Lower lobe of right lung (tissue), 2 donors: ENCODE data around the gene SLC11A1. TPM values are rescaled to one million over a fixed set of nuclear protein-coding genes. Genes with fewer than 3 reads are reported as not detected.
A peak's percentile ranks its signal among the peaks of the same experiment; 100 is the strongest.

Experiments
- ATAC-seq, 2 donors: fragments of 200-7000 bp; cut with Tn5 transposase; one replicate each; pipeline ENCODE4 v1.9.1; 2020 to 2022; ENCODE audit warnings: mild to moderate bottlenecking in 2 of 2, moderate library complexity in 2 of 2
- DNase-seq: peaks from one replicate; pipeline ENCODE4 v3.0.0-alpha.2; 2020
- H3K27ac ChIP-seq: fragments of 200-600 bp; one replicate; pipeline ENCODE4 v1.8.0; 2022
- H3K27me3 ChIP-seq: fragments of 200-600 bp; one replicate; pipeline ENCODE4 v1.8.0; 2022; ENCODE audit warnings: low read depth
- H3K36me3 ChIP-seq: fragments of 200-600 bp; one replicate; pipeline ENCODE4 v1.8.0; 2022; ENCODE audit warnings: mild to moderate bottlenecking
- H3K4me1 ChIP-seq: fragments of 200-600 bp; one replicate; pipeline ENCODE4 v1.8.0; 2022
- H3K4me3 ChIP-seq: fragments of 200-600 bp; one replicate; pipeline ENCODE4 v1.8.0; 2022; ENCODE audit warnings: mild to moderate bottlenecking
- H3K9me3 ChIP-seq: fragments of 200-600 bp; one replicate; pipeline ENCODE4 v1.8.0; 2022
- CTCF ChIP-seq: fragments of 200-600 bp; IDR thresholded peaks from one replicate; pipeline ENCODE4 v1.8.0; 2022; ENCODE audit warnings: antibody characterized with exemption, mild to moderate bottlenecking
- intact Hi-C: fragments of 100-400 bp; cut with DNase I; formaldehyde crosslinking; loops from one replicate; pipeline ENCODE4 v1.11.0; 2022
- total RNA-seq: library from RNA; stranded (reverse); fragmentation: NEBNext Ultra II Directional; extraction: Animal tissue kit (Norgen Biotek cat#: 25700); gene quantifications from one replicate; pipeline ENCODE4 v1.2.1, GENCODE V29; 2021
- donor health status: DM: no; HTN: yes; CAD: no; lungs with severe emphysema.

The SLC11A1 gene
- total RNA-seq, 1 donor from 2014 or later = 419 TPM

- no peak overlapping the region for H3K4me3 ChIP-seq
These were observed 46.9 kb downstream of the SLC11A1 start for GRCh38 chr2:218428846-218429558.

GRCh38 chr2:218429911-218430692 lies 48.0 kb downstream of the SLC11A1 start:
- H3K4me3 ChIP-seq = no peak overlapping the region
- H3K9me3 ChIP-seq = no peaks in the 10 kb centered on the region
- no peak for ATAC-seq
- intact Hi-C loops = no loop called here
- no peak for TF ChIP-seq CTCF
- peak; percentile 20 for DNase-seq
- H3K4me1 ChIP-seq = no peaks in the 10 kb centered on the region
- H3K36me3 ChIP-seq = no peaks in the 10 kb centered on the region
- no peak overlapping the region for H3K27ac ChIP-seq
- no peaks in the 10 kb centered on the region for H3K27me3 ChIP-seq

More at GRCh38 chr2:218428846-218429558, 46.9 kb downstream of the SLC11A1 start:
- TF ChIP-seq CTCF = no peak
- ATAC-seq (no peak), DNase-seq (peak; percentile 37)
- H3K36me3 ChIP-seq = no peaks in the 10 kb centered on the region
- no peaks in the 10 kb centered on the region for H3K4me1 ChIP-seq
- H3K9me3 ChIP-seq = no peaks in the 10 kb centered on the region
- H3K27me3 ChIP-seq = no peaks in the 10 kb centered on the region
- intact Hi-C loops = no loop called here
- H3K27ac ChIP-seq = no peak overlapping the region

- Histone ChIP-seq H3K27me3 (no peaks in the 10 kb centered on the region), H3K36me3 (no peaks in the 10 kb centered on the region), H3K9me3 (no peaks in the 10 kb centered on the region), H3K27ac (no peak overlapping the region), H3K4me3 (no peak overlapping the region), H3K4me1 (no peaks in the 10 kb centered on the region)
- no peak for TF ChIP-seq CTCF
- intact Hi-C loops = no loop called here
- DNase-seq = peak; percentile 11
- no peak for ATAC-seq
These were observed 48.6 kb downstream of the SLC11A1 start for GRCh38 chr2:218430721-218431120.

- Histone ChIP-seq H3K36me3 (no peaks in the 10 kb centered on the region), H3K9me3 (no peaks in the 10 kb centered on the region), H3K4me3 (no peak overlapping the region), H3K27ac (no peak overlapping the region), H3K27me3 (no peaks in the 10 kb centered on the region), H3K4me1 (no peaks in the 10 kb centered on the region)
- intact Hi-C loops = no loop called here
- DNase-seq = peak; percentile 14
- ATAC-seq = no peak
- TF ChIP-seq CTCF = no peak
These were observed 49.8 kb downstream of the SLC11A1 start for GRCh38 chr2:218431878-218432277.

- no peaks in the 10 kb centered on the region for H3K4me1 ChIP-seq
- no peaks in the 10 kb centered on the region for H3K27me3 ChIP-seq
- no peak for TF ChIP-seq CTCF
- no peak for ATAC-seq
- no peak overlapping the region for H3K27ac ChIP-seq
- no peak overlapping the region for H3K4me3 ChIP-seq
- H3K9me3 ChIP-seq = no peaks in the 10 kb centered on the region
- intact Hi-C loops = no loop called here
- DNase-seq = peak; percentile 14
- no peaks in the 10 kb centered on the region for H3K36me3 ChIP-seq
These were observed 50.7 kb downstream of the SLC11A1 start for GRCh38 chr2:218432676-218433365.
